HL-60 (cell line): ENCODE results near the gene NEDD4.

Experiments
- DNase-seq, 2 experiments: peaks; one replicate each; pipeline ENCODE4 v3.0.0-alpha.2; 2010 to 2020; ENCODE audit warnings: low read depth in 1 of 2, low spot score in 1 of 2
- H3K27ac ChIP-seq: fragments of 250-450 bp; sonication (Bioruptor Pico); replicated peaks from 2 replicates; pipeline ENCODE4 v1.5.1; 2020; ENCODE audit warnings: mild to moderate bottlenecking, moderate library complexity
- H3K27me3 ChIP-seq: fragments of 250-450 bp; sonication (Bioruptor Pico); 2 replicates; pipeline ENCODE4 v1.5.1; 2021; ENCODE audit warnings: mild to moderate bottlenecking, moderate library complexity; ENCODE audit not compliant: insufficient read depth, poor library complexity, severe bottlenecking
- H3K4me3 ChIP-seq: replicated peaks from 2 replicates; pipeline ENCODE4 v1.5.1; 2011; ENCODE audit warnings: mild to moderate bottlenecking, control low read depth, low read length; ENCODE audit not compliant: insufficient read depth
- CTCF ChIP-seq: IDR thresholded peaks from one replicate; pipeline ENCODE4 v1.5.1; 2011; ENCODE audit warnings: low read length, control low read depth, inconsistent platforms; ENCODE audit not compliant: insufficient read depth
- GABPA ChIP-seq: IDR thresholded peaks from 2 replicates; pipeline ENCODE4 v1.6.1; 2012; ENCODE audit warnings: low read depth
- POLR2AphosphoS5 ChIP-seq: IDR thresholded peaks from 2 replicates; pipeline ENCODE4 v1.6.1; 2012; ENCODE audit warnings: low read depth
- REST ChIP-seq: IDR thresholded peaks from 2 replicates; pipeline ENCODE4 v1.6.1; 2012; ENCODE audit warnings: low read depth; ENCODE audit not compliant: insufficient replicate concordance
- SPI1 ChIP-seq: IDR thresholded peaks from 2 replicates; pipeline ENCODE4 v1.6.1; 2012; ENCODE audit warnings: low read depth, mild to moderate bottlenecking, borderline replicate concordance

Gene NEDD4

GRCh38 chr15:56035166-56035565, 41.8 kb upstream of the NEDD4 start:
- DNase-seq, result no peak
- Histone ChIP-seq H3K27ac (no peak overlapping the region), H3K27me3 (no peaks in the 10 kb centered on the region), H3K4me3 (no peak overlapping the region)
- TF ChIP-seq POLR2AphosphoS5 (no peak), SPI1 (no peak), GABPA (no peak), REST (no peak), CTCF (no peak)

GRCh38 chr15:56034514-56034913, 41.1 kb upstream of the NEDD4 start:
- Histone ChIP-seq H3K27me3 (no peaks in the 10 kb centered on the region), H3K4me3 (no peak overlapping the region), H3K27ac (no peak overlapping the region)
- TF ChIP-seq CTCF, result no peak
- no peak for TF ChIP-seq REST
- TF ChIP-seq GABPA, result no peak
- no peak for TF ChIP-seq POLR2AphosphoS5
- no peak for TF ChIP-seq SPI1
- no peak for DNase-seq

- no peak for TF ChIP-seq POLR2AphosphoS5
- TF ChIP-seq CTCF, result no peak
- no peak for TF ChIP-seq GABPA
- no peak for TF ChIP-seq REST
- TF ChIP-seq SPI1, result no peak
- no peaks in the 10 kb centered on the region for H3K27me3 ChIP-seq
- H3K4me3 ChIP-seq, result no peak overlapping the region
- no peak for DNase-seq
- no peak overlapping the region for H3K27ac ChIP-seq
These were observed 39.0 kb upstream of the NEDD4 start for GRCh38 chr15:56032373-56032772.
